ENCODE results near the gene DAGLA. TPM values are rescaled to one million over a fixed set of nuclear protein-coding genes. Genes with fewer than 3 reads are reported as not detected.

The DAGLA gene
- total RNA-seq, 4 donors from 2014 or later: 0.29 to 5.4 (median 1.9) TPM

GRCh38 chr11:61787928-61788491 lies 107.8 kb downstream of the DAGLA start:
- TF ChIP-seq, protein P1, sequence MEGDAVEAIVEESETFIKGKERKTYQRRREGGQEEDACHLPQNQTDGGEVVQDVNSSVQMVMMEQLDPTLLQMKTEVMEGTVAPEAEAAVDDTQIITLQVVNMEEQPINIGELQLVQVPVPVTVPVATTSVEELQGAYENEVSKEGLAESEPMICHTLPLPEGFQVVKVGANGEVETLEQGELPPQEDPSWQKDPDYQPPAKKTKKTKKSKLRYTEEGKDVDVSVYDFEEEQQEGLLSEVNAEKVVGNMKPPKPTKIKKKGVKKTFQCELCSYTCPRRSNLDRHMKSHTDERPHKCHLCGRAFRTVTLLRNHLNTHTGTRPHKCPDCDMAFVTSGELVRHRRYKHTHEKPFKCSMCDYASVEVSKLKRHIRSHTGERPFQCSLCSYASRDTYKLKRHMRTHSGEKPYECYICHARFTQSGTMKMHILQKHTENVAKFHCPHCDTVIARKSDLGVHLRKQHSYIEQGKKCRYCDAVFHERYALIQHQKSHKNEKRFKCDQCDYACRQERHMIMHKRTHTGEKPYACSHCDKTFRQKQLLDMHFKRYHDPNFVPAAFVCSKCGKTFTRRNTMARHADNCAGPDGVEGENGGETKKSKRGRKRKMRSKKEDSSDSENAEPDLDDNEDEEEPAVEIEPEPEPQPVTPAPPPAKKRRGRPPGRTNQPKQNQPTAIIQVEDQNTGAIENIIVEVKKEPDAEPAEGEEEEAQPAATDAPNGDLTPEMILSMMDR (IDR thresholded peaks at IDR 0.05): peak; percentile 47 to 61 (median 54)
- TF ChIP-seq POLR2A (IDR thresholded peaks at IDR 0.05): no peak
- Histone ChIP-seq H3K4me1 (peaks cover 0 to 1% of the 10 kb centered on the region in 2 donors), H3K9me3 (no peaks in the 10 kb centered on the region), H3K27me3 (no peaks in the 10 kb centered on the region), H3K4me3 (no peak overlapping the region), H3K36me3 (no peaks in the 10 kb centered on the region), H3K27ac (peak overlapping the region in 1 of 2 donors; percentile 7)
- DNase-seq: peak in 1 of 2 donors; percentile 68
- intact Hi-C loops (cut with DNase I; ENCODE audit: low total_unique reads): loop anchor here (5.0 kb wide), 1 partner anchor 41 kb away; no protein-coding TSS in a partner anchor

GRCh38 chr11:61791737-61792309 lies 111.6 kb downstream of the DAGLA start:
- no peaks in the 10 kb centered on the region for H3K27me3 ChIP-seq
- H3K9me3 ChIP-seq: no peaks in the 10 kb centered on the region
- intact Hi-C loops (cut with DNase I; ENCODE audit: low total_unique reads): loop anchor here (10.0 kb wide), 1 partner anchor 103 kb away; the partner anchor contains the start of gene FADS3
- H3K4me3 ChIP-seq: peak overlapping the region; percentile 66 to 84
- H3K4me1 ChIP-seq: peaks cover 0 to 5% of the 10 kb centered on the region in 2 donors
- no peaks in the 10 kb centered on the region for H3K36me3 ChIP-seq
- TF ChIP-seq, protein P1 (IDR thresholded peaks at IDR 0.05): no peak
- TF ChIP-seq POLR2A (IDR thresholded peaks at IDR 0.05): no peak
- peak overlapping the region; percentile 91 to 98 for H3K27ac ChIP-seq
- DNase-seq: peak; percentile 78 to 80

- Histone ChIP-seq H3K27me3 (no peaks in the 10 kb centered on the region), H3K4me1 (peaks cover 3 to 5% of the 10 kb centered on the region in 2 donors), H3K4me3 (peak within 1 kb of the TSS; percentile 66 to 84), H3K27ac (peak within 1 kb of the TSS; percentile 91 to 98), H3K36me3 (no peaks in the 10 kb centered on the region), H3K9me3 (no peaks in the 10 kb centered on the region)
- peak; percentile 84 to 86 for DNase-seq
- intact Hi-C loops (cut with DNase I; ENCODE audit: low total_unique reads): loop anchor here (10.0 kb wide), 1 partner anchor 102 kb away; the partner anchor contains the start of gene FADS3
- TF ChIP-seq, protein P1 (IDR thresholded peaks at IDR 0.05): peak in 1 of 4 experiments; percentile 47
- TF ChIP-seq POLR2A (IDR thresholded peaks at IDR 0.05): peak in 1 of 2 donors; percentile 72
Measured at GRCh38 chr11:61792310-61793082, 112.3 kb downstream of the DAGLA start, which contains the start of the genes FEN1 and TMEM258. TSS of gene FEN1 (plus strand) at chr11:61792911. CDS start at chr11:61795362, 2,451 bp downstream. TSS of gene TMEM258 (minus strand) at chr11:61792599. CDS start at chr11:61792558, 41 bp downstream.

DNA sequence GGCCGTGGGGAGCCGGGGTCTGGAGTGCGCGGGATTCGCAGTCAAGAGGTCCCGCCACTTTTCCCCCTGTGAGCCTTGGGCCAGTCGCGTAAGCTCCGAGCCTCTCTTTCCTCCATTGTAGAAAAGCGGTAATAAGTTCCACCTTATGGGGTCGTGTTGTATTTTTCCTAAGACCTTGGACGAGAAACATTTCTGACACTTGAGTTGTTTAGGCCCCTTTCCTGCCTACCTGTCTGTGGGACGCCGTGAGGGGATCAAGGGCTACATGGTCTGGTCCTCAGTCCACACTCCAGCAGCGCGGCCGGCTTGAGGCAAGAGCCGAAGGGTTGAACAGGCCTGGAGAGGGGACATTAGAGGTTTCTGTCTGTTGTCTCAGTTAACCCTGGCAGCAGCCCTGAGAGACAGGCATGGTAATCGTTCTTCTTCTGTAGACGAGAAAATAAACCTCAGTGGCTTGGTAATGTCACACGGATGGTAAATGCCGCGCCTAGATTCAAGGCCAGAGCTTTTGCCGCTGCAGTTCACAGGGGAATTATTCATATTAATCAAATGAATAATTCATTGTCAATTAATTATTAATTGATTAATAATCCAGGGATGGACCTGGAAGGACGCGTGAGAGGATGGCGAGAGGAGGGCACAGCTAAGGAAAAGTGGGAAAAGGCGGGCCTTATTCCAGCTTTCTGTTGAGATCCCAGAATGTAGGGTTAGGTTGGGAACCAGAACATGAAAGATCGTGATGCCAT lies 113.1 kb downstream of the DAGLA start:
- H3K9me3 ChIP-seq: no peaks in the 10 kb centered on the region
- no peaks in the 10 kb centered on the region for H3K27me3 ChIP-seq
- H3K27ac ChIP-seq: peak overlapping the region; percentile 91 to 98
- H3K4me1 ChIP-seq: peaks cover 4 to 5% of the 10 kb centered on the region in 2 donors
- no peak for DNase-seq
- no peak for TF ChIP-seq POLR2A (IDR thresholded peaks at IDR 0.05)
- TF ChIP-seq, protein P1 (IDR thresholded peaks at IDR 0.05): no peak
- H3K36me3 ChIP-seq: no peaks in the 10 kb centered on the region
- H3K4me3 ChIP-seq: peak overlapping the region; percentile 66 to 84
- intact Hi-C loops (cut with DNase I; ENCODE audit: low total_unique reads): loop anchor here (10.0 kb wide), 1 partner anchor 102 kb away; the partner anchor contains the start of gene FADS3

Measured in uterus (tissue), 4 donors.